Upper lobe of left lung (tissue), 4 donors: ENCODE results near the gene SECISBP2L.
A peak's percentile ranks its signal among the peaks of the same experiment; 100 is the strongest.

Experiments used
- EP300 ChIP-seq, 4 donors: sonication (generic); formaldehyde crosslinking; IDR thresholded peaks; one replicate each; pipeline ENCODE4 v1.5.1; 2017; ENCODE audit warnings: antibody characterized with exemption in 4 of 4, control low read depth in 2 of 4
- POLR2A ChIP-seq, 4 donors: fragments of 450-650 bp; IDR thresholded peaks; one replicate each; pipeline ENCODE4 v1.5.1; 2016 to 2017; ENCODE audit warnings: antibody characterized with exemption in 4 of 4, mild to moderate bottlenecking in 2 of 4
- POLR2AphosphoS5 ChIP-seq, 2 donors: sonication (generic); formaldehyde crosslinking; IDR thresholded peaks; one replicate each; pipeline ENCODE4 v1.5.1; 2017; ENCODE audit warnings: antibody characterized with exemption in 2 of 2
- TF ChIP-seq, protein P1 (sequence below), 6 experiments: fragments of 450-650 bp in 4 of 6; fragments of 200-600 bp in 2 of 6; sonication (generic) in 2 of 6; IDR thresholded peaks; one replicate each; pipeline ENCODE4 v1.5.1; 2016 to 2019; ENCODE audit warnings: antibody characterized with exemption in 6 of 6

DNA sequence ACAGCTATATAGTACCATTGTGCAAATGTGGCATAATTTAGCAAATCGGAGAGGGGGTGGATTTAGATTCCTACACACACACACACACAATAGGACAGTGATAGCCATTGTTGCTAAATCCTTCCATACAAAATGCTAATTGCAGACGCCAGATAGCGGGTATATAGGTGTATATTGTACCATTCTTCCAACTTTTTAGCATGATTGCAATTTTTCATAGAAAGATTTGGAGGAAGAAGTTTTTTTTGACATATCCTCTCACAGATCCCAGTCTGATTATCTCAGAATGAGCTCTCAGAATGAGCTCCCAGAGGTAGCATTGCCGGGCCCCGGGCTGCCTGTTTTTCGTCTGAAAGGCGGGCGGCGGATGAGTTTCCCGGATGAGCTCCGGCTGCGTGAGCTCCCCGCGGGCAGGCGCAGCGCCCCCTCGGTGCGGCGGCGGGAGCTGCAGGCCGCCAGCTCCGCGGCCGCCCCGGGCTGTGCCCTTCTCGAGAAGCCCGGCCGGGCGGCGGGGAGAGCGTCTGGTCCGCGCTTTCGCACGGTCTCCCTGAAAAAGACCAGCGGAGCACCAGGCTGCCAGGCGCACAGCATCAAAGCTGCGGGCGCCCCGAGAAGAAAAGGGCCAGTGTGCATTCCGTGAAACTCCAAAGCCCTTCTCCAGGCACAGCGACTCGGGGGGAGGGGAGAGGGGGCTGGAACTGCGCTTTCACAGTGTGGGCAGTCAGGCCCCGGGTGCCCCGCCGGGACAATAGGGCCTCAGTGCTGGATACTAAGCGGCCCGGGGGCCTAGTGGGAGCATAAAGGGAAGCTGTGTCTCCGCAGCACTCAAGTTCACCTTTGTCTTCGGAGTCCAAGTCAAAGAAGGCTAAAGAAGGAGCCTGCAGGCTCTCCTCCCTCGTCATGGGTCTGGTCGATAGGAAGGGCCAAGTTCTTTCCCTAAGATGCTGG, 70.5 kb downstream of the SECISBP2L start:
- TF ChIP-seq, protein P1, sequence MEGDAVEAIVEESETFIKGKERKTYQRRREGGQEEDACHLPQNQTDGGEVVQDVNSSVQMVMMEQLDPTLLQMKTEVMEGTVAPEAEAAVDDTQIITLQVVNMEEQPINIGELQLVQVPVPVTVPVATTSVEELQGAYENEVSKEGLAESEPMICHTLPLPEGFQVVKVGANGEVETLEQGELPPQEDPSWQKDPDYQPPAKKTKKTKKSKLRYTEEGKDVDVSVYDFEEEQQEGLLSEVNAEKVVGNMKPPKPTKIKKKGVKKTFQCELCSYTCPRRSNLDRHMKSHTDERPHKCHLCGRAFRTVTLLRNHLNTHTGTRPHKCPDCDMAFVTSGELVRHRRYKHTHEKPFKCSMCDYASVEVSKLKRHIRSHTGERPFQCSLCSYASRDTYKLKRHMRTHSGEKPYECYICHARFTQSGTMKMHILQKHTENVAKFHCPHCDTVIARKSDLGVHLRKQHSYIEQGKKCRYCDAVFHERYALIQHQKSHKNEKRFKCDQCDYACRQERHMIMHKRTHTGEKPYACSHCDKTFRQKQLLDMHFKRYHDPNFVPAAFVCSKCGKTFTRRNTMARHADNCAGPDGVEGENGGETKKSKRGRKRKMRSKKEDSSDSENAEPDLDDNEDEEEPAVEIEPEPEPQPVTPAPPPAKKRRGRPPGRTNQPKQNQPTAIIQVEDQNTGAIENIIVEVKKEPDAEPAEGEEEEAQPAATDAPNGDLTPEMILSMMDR (IDR thresholded peaks at IDR 0.05): peak; percentile 93 to 99 (median 94)
- TF ChIP-seq POLR2A (IDR thresholded peaks at IDR 0.05) (no peak), POLR2AphosphoS5 (IDR thresholded peaks at IDR 0.05) (no peak), EP300 (IDR thresholded peaks at IDR 0.05) (no peak)
